Peyer's patch (tissue), 4 donors: ENCODE measurements around the gene ADARB1.

Experiments
- POLR2A ChIP-seq, 2 donors: fragments of 450-650 bp; IDR thresholded peaks; one replicate each; pipeline ENCODE4 v1.5.1; 2017; ENCODE audit warnings: antibody characterized with exemption in 2 of 2, mild to moderate bottlenecking in 2 of 2, moderate library complexity in 2 of 2
- TF ChIP-seq, protein P1 (sequence below), 6 experiments: fragments of 450-650 bp in 4 of 6; fragments of 200-600 bp in 2 of 6; sonication (generic) in 1 of 6; IDR thresholded peaks; one replicate each; pipeline ENCODE4 v1.5.1; 2017 to 2019; ENCODE audit warnings: antibody characterized with exemption in 6 of 6, mild to moderate bottlenecking in 3 of 6, moderate library complexity in 1 of 6

DNA sequence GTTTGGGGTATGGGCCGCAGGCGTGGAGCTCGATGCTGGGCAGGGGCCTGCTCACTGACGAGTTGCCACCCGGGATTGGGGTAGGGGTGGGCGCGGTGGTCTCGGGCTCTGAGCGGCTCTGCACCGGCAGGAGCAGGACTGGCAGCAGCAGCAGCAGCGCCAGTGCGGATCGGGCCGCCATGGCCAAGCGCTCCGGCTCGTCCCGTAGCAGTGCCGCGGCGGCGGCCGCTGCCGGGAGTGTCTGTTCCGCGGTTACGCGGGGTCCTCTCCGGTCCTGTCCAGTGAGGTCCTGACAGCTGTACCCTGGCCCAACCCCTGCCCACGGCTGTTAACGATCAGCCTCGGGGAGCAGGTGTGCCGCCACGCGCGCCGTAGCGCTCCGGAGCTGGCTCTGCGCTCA lies 26.5 kb downstream of the ADARB1 start:
- TF ChIP-seq, protein P1, sequence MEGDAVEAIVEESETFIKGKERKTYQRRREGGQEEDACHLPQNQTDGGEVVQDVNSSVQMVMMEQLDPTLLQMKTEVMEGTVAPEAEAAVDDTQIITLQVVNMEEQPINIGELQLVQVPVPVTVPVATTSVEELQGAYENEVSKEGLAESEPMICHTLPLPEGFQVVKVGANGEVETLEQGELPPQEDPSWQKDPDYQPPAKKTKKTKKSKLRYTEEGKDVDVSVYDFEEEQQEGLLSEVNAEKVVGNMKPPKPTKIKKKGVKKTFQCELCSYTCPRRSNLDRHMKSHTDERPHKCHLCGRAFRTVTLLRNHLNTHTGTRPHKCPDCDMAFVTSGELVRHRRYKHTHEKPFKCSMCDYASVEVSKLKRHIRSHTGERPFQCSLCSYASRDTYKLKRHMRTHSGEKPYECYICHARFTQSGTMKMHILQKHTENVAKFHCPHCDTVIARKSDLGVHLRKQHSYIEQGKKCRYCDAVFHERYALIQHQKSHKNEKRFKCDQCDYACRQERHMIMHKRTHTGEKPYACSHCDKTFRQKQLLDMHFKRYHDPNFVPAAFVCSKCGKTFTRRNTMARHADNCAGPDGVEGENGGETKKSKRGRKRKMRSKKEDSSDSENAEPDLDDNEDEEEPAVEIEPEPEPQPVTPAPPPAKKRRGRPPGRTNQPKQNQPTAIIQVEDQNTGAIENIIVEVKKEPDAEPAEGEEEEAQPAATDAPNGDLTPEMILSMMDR (IDR thresholded peaks at IDR 0.05): no peak
- no peak for TF ChIP-seq POLR2A (IDR thresholded peaks at IDR 0.05)
